ENCODE results near the gene TMEM45A.
"Not testable (repeated sequence)": the region's sequence is repeated elsewhere in the genome, so short reads cannot be mapped to it uniquely, and the experiment has no call there.

Gene TMEM45A, protein sequence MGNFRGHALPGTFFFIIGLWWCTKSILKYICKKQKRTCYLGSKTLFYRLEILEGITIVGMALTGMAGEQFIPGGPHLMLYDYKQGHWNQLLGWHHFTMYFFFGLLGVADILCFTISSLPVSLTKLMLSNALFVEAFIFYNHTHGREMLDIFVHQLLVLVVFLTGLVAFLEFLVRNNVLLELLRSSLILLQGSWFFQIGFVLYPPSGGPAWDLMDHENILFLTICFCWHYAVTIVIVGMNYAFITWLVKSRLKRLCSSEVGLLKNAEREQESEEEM

DNA sequence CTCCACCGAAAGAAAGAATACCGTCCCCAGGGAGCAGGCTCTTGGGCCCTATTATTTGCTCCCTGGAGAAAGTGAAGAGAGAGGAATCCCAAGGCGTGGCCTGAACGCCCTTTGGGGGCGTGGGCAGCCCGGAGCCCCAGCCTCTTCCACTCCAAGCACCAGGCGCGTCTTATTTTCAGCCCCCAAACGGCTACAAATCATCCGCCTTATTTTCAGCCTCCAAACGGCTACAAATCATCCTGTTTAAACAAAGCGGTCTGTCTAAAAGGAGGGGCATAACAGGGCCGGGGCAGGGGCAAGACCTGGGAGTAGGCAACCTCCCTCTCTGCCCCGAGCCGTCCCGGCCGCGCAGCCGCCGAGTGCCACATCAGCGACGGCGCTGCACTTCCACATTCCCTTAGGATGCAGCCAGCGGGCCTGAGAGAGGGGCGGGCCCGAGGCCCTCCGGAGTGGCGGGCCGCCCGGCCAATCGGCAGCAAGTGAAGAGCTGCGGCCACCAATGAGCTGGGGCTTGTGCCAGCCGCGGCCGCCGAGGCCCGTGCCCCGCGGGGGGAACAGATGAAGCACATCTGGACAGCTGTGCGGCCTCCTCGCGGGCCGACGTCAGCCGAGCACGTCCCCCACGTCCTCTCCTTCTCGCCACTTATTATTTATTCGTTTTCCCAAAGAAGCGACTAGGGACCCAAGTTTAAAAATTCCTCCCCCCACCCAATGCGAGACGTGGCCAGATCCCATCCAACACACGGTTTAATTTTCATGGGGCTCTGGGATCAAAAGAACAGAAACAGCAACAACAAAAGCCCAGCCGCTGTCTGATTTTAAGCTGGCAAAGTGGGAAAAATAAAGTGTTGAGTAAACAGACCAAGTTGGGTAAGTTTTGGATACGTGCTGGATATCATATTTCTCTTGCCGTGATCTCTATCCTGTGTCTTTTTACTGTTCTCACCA, at the start of gene TMEM45A:
Gene TMEM45A (plus strand): TSS at position 561 of the 948 bp plus-strand sequence. CDS start 62,593 bp downstream, outside the sequence.
- TF ChIP-seq, protein P1, sequence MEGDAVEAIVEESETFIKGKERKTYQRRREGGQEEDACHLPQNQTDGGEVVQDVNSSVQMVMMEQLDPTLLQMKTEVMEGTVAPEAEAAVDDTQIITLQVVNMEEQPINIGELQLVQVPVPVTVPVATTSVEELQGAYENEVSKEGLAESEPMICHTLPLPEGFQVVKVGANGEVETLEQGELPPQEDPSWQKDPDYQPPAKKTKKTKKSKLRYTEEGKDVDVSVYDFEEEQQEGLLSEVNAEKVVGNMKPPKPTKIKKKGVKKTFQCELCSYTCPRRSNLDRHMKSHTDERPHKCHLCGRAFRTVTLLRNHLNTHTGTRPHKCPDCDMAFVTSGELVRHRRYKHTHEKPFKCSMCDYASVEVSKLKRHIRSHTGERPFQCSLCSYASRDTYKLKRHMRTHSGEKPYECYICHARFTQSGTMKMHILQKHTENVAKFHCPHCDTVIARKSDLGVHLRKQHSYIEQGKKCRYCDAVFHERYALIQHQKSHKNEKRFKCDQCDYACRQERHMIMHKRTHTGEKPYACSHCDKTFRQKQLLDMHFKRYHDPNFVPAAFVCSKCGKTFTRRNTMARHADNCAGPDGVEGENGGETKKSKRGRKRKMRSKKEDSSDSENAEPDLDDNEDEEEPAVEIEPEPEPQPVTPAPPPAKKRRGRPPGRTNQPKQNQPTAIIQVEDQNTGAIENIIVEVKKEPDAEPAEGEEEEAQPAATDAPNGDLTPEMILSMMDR (IDR thresholded peaks at IDR 0.05; ENCODE audit: insufficient read depth, low read length, poor library complexity, severe bottlenecking), result no peak
- H3K36me3 ChIP-seq (ENCODE audit: control insufficient read depth, insufficient read depth, low read length), result no peaks in the 10 kb centered on the region
- H3K4me3 ChIP-seq (replicated peaks; ENCODE audit: low read depth, low read length), result peak within 1 kb of the TSS; percentile 60
- no peaks in the 10 kb centered on the region for H3K27me3 ChIP-seq (replicated peaks; ENCODE audit: control insufficient read depth, insufficient read depth, low read length)
- DNase-seq (ENCODE audit: extremely low read depth, insufficient read length), result peak; percentile 91

DNA sequence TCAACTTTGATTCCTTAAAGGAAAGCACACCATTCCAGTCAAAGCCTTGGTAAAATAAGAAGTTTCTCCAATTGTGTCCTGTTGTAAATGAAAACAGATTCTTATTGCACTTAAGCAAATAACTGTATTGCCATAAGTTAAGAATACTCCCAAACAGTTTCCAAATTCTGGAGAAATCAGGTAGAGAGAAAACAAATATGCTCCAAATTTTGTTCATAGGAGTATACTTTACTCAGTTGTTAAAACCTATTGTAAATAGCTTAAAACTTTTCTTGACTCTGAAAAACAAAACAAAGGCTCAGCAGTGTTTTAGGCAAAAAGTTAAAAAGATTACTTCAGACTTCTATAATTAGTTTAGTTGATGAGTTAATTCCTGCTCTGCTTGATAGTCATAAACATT, 48.7 kb upstream of the TMEM45A start:
- H3K4me3 ChIP-seq (replicated peaks; ENCODE audit: low read depth, low read length), result no peak overlapping the region
- no peak for DNase-seq (ENCODE audit: extremely low read depth, insufficient read length)
- TF ChIP-seq, protein P1 (IDR thresholded peaks at IDR 0.05; ENCODE audit: insufficient read depth, low read length, poor library complexity, severe bottlenecking), result no peak
- H3K27me3 ChIP-seq (replicated peaks; ENCODE audit: control insufficient read depth, insufficient read depth, low read length), result no peaks in the 10 kb centered on the region
- no peaks in the 10 kb centered on the region for H3K36me3 ChIP-seq (ENCODE audit: control insufficient read depth, insufficient read depth, low read length)

DNA sequence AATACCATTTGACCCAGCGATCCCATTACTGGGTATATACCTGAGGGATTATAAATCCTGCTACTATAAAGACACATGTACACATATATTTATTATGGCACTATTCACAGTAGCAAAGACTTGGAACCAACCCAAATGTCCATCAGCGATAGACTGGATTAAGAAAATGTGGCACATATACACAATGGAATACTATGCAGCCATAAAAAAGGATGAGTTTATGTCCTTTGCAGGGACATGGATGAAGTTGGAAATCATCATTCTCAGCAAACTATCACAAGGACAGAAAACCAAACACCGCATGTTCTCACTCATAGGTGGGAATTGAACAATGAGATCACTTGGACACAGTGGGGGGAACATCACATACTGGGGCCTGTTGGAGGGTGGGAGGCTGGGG, 45.4 kb upstream of the TMEM45A start:
- not testable (repeated sequence) for H3K27me3 ChIP-seq (replicated peaks; ENCODE audit: control insufficient read depth, insufficient read depth, low read length); H3K4me3 ChIP-seq (replicated peaks; ENCODE audit: low read depth, low read length); H3K36me3 ChIP-seq (ENCODE audit: control insufficient read depth, insufficient read depth, low read length); DNase-seq (ENCODE audit: extremely low read depth, insufficient read length)

DNA sequence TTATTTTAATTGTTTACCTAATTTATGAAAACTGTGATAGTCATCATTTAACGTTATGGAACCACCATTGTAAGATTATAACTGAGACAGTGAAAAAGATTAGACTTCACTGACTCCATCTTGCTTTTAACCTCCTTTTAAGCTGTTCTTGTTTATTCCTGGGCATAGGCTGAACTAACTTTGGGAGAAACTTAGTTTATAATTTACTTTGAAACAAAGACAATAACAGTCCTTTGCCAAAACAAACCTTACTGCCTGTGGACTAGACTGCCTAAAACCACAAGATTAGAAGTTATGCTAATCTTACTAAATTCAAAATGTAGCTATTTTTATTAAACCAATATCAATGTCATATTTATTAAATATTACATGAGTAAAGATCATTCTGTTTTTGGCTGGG, 44.3 kb upstream of the TMEM45A start:
- Histone ChIP-seq H3K36me3 (ENCODE audit: control insufficient read depth, insufficient read depth, low read length) (no peaks in the 10 kb centered on the region), H3K4me3 (replicated peaks; ENCODE audit: low read depth, low read length) (no peak overlapping the region), H3K27me3 (replicated peaks; ENCODE audit: control insufficient read depth, insufficient read depth, low read length) (no peaks in the 10 kb centered on the region)
- DNase-seq (ENCODE audit: extremely low read depth, insufficient read length), result no peak
- TF ChIP-seq, protein P1 (IDR thresholded peaks at IDR 0.05; ENCODE audit: insufficient read depth, low read length, poor library complexity, severe bottlenecking), result no peak

DNA sequence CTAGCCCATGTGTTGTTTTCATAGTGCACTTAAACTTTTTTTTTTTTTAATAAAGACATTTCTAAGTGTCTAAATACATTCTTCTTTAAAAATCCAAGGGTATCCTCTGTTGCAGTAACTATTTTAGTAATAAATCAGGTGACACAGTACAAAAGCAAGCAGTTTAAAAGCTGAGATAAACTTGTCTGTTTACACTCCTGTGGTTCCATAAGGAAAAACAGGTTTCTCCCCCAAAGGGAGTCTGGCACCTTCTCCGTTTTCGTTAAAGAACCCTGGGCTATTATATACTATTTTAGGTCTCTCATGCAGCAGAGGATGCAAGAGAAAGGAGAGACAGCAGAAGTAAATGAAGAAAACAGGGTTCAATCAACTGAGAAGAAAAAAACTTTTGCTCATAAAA, 43.2 kb upstream of the TMEM45A start:
- TF ChIP-seq, protein P1 (IDR thresholded peaks at IDR 0.05; ENCODE audit: insufficient read depth, low read length, poor library complexity, severe bottlenecking), result no peak
- no peaks in the 10 kb centered on the region for H3K36me3 ChIP-seq (ENCODE audit: control insufficient read depth, insufficient read depth, low read length)
- no peak for DNase-seq (ENCODE audit: extremely low read depth, insufficient read length)

DNA sequence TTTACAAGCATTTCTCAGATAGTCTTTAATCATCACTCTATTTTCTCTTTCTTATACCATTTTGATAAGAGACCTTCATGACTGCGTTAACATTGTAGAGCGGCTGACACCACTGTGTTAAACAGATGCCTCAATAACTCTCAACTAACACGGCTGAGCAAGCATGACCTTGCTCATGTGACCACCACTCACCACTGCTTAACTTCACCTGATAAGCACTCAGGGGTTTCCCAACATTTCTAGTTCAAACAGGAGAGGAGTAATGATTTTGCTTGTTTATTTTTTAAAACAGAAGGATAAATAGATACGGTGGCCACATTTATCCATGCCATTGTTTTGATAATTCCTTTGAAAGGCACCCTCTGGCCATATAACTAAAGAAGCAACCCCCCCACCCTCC, 37.7 kb upstream of the TMEM45A start:
- TF ChIP-seq, protein P1 (IDR thresholded peaks at IDR 0.05; ENCODE audit: insufficient read depth, low read length, poor library complexity, severe bottlenecking), result no peak
- H3K36me3 ChIP-seq (ENCODE audit: control insufficient read depth, insufficient read depth, low read length), result no peaks in the 10 kb centered on the region
- H3K27me3 ChIP-seq (replicated peaks; ENCODE audit: control insufficient read depth, insufficient read depth, low read length), result no peaks in the 10 kb centered on the region
- no peak overlapping the region for H3K4me3 ChIP-seq (replicated peaks; ENCODE audit: low read depth, low read length)
- no peak for DNase-seq (ENCODE audit: extremely low read depth, insufficient read length)

More for the DNA sequence above, 43.2 kb upstream of the TMEM45A start:
- Histone ChIP-seq H3K4me3 (replicated peaks; ENCODE audit: low read depth, low read length) (no peak overlapping the region), H3K27me3 (replicated peaks; ENCODE audit: control insufficient read depth, insufficient read depth, low read length) (no peaks in the 10 kb centered on the region)

Data from GM06990 (cell line).